HEK293T (cell line): ENCODE measurements around the gene ASF1B.

Experiments used
- CTCF ChIA-PET: fragments of 350-600 bp; formaldehyde crosslinking; extraction: SDS; loops from one replicate; lab custom pipeline; 2021; ENCODE audit warnings: antibody characterized with exemption, inconsistent platforms; lab: Yijun Ruan, JAX
- POLR2A ChIA-PET: fragments of 350-600 bp; formaldehyde crosslinking; extraction: SDS; loops from one replicate; lab custom pipeline; 2020; ENCODE audit warnings: antibody characterized with exemption, inconsistent platforms; lab: Yijun Ruan, JAX
- DNase-seq: peaks from one replicate; pipeline ENCODE4 v3.0.0; 2012; ENCODE audit warnings: mixed read lengths; ENCODE audit errors: extremely low spot score
- ARNT ChIP-seq: fragments of 450-650 bp; IDR thresholded peaks from 2 replicates; pipeline ENCODE4 v1.6.1; 2017; ENCODE audit warnings: mild to moderate bottlenecking
- BHLHE40 ChIP-seq: fragments of 450-650 bp; IDR thresholded peaks from 2 replicates; pipeline ENCODE4 v1.6.1; 2016; ENCODE audit warnings: mild to moderate bottlenecking, moderate library complexity, borderline replicate concordance
- CTBP1 ChIP-seq: fragments of 450-650 bp; IDR thresholded peaks from 2 replicates; pipeline ENCODE4 v1.6.1; 2016; ENCODE audit warnings: borderline replicate concordance
- ELF4 ChIP-seq: fragments of 450-650 bp; IDR thresholded peaks from 2 replicates; pipeline ENCODE4 v1.6.1; 2017; ENCODE audit warnings: antibody characterized with exemption
- FOXA1 ChIP-seq: fragments of 450-650 bp; IDR thresholded peaks from 2 replicates; pipeline ENCODE4 v1.6.1; 2016; ENCODE audit warnings: mild to moderate bottlenecking
- FOXK2 ChIP-seq: fragments of 450-650 bp; IDR thresholded peaks from 2 replicates; pipeline ENCODE4 v1.6.1; 2016; ENCODE audit warnings: mild to moderate bottlenecking
- FOXM1 ChIP-seq: fragments of 450-650 bp; IDR thresholded peaks from 2 replicates; pipeline ENCODE4 v1.6.1; 2017; ENCODE audit warnings: mild to moderate bottlenecking, borderline replicate concordance
- HDGF ChIP-seq: fragments of 450-650 bp; IDR thresholded peaks from 2 replicates; pipeline ENCODE4 v1.6.1; 2017; ENCODE audit warnings: antibody characterized with exemption, borderline replicate concordance
- L3MBTL2 ChIP-seq: fragments of 450-650 bp; conservative IDR thresholded peaks from 2 replicates; pipeline ENCODE4 v1.6.1; 2016; ENCODE audit warnings: mild to moderate bottlenecking
- LEF1 ChIP-seq: fragments of 450-650 bp; IDR thresholded peaks from 2 replicates; pipeline ENCODE4 v1.6.1; 2017; ENCODE audit warnings: mild to moderate bottlenecking, borderline replicate concordance
- NFRKB ChIP-seq: fragments of 450-650 bp; IDR thresholded peaks from 2 replicates; pipeline ENCODE4 v1.6.1; 2016; ENCODE audit warnings: mild to moderate bottlenecking, moderate library complexity
- PKNOX1 ChIP-seq: fragments of 450-650 bp; IDR thresholded peaks from 2 replicates; pipeline ENCODE4 v1.6.1; 2016
- SP1 ChIP-seq: fragments of 450-650 bp; IDR thresholded peaks from 2 replicates; pipeline ENCODE4 v1.6.1; 2017
- SUZ12 ChIP-seq: fragments of 450-650 bp; IDR thresholded peaks from 2 replicates; pipeline ENCODE4 v1.6.1; 2016; ENCODE audit warnings: mild to moderate bottlenecking
- TARDBP ChIP-seq: fragments of 450-650 bp; IDR thresholded peaks from 2 replicates; pipeline ENCODE4 v1.6.1; 2016
- ZNF384 ChIP-seq: fragments of 450-650 bp; IDR thresholded peaks from 2 replicates; pipeline ENCODE4 v1.6.1; 2016

Gene ASF1B

GRCh38 chr19:14177496-14178074 is 41.2 kb upstream of the ASF1B start:
- TF ChIP-seq ELF4 (no peak), L3MBTL2 (no peak), LEF1 (no peak), HDGF (no peak), FOXM1 (no peak), SP1 (no peak), NFRKB (no peak), BHLHE40 (no peak), SUZ12 (no peak), CTBP1 (no peak), FOXA1 (no peak), ARNT (no peak), PKNOX1 (no peak), ZNF384 (no peak), FOXK2 (no peak)
- DNase-seq = no peak
- ChIA-PET POLR2A (no interaction called here), CTCF (no interaction called here)

GRCh38 chr19:14175351-14175792 is 39.0 kb upstream of the ASF1B start:
- DNase-seq = no peak
- peak; percentile 55; the same call in 1 of the 2 replicates for TF ChIP-seq TARDBP
- no peak for TF ChIP-seq BHLHE40
- no peak for TF ChIP-seq SP1
- no peak for TF ChIP-seq FOXA1
- ChIA-PET POLR2A (no interaction called here), CTCF (no interaction called here)

- TF ChIP-seq LEF1 = no peak
- TF ChIP-seq SP1 = no peak
- no peak for TF ChIP-seq NFRKB
- TF ChIP-seq PKNOX1 = no peak
- no peak for TF ChIP-seq FOXM1
- TF ChIP-seq L3MBTL2 = no peak
- CTCF ChIA-PET = no interaction called here
- POLR2A ChIA-PET = no interaction called here
- no peak for DNase-seq
Observed at GRCh38 chr19:14174883-14175282, 38.5 kb upstream of the ASF1B start.

GRCh38 chr19:14168993-14169392 is 32.6 kb upstream of the ASF1B start:
- no peak for DNase-seq
- TF ChIP-seq LEF1 (no peak), FOXK2 (no peak), ZNF384 (no peak), TARDBP (no peak), L3MBTL2 (no peak), SUZ12 (no peak), FOXM1 (no peak), BHLHE40 (no peak), HDGF (no peak), CTBP1 (no peak), ELF4 (no peak), ARNT (no peak), SP1 (no peak), NFRKB (no peak), PKNOX1 (no peak), FOXA1 (no peak)
- ChIA-PET POLR2A (no interaction called here), CTCF (interaction anchor here (0.7 kb wide), 1 partner anchor 20 kb away, joined by 3 read pairs; no protein-coding TSS in a partner anchor)

GRCh38 chr19:14168259-14168972 is 32.0 kb upstream of the ASF1B start:
- no peak for DNase-seq
- POLR2A ChIA-PET = no interaction called here

GRCh38 chr19:14167576-14168138 is 31.3 kb upstream of the ASF1B start:
- TF ChIP-seq NFRKB = no peak
- TF ChIP-seq ZNF384 = no peak
- no peak for TF ChIP-seq SUZ12
- no peak for DNase-seq
- ChIA-PET CTCF (interaction anchor here (1.0 kb wide), 1 partner anchor 20 kb away, joined by 3 read pairs; no protein-coding TSS in a partner anchor), POLR2A (no interaction called here)

More at GRCh38 chr19:14168259-14168972, 32.0 kb upstream of the ASF1B start:
- CTCF ChIA-PET = interaction anchor here (1.0 kb wide), 1 partner anchor 20 kb away, joined by 3 read pairs; no protein-coding TSS in a partner anchor
- TF ChIP-seq FOXM1 (no peak), ZNF384 (no peak), SUZ12 (no peak), FOXA1 (no peak), ARNT (no peak), BHLHE40 (no peak), HDGF (no peak)
